GM12891 (cell line): ENCODE results near the gene RHBDD2.
A peak's percentile ranks its signal among the peaks of the same experiment; 100 is the strongest.
"Not testable (repeated sequence)": the region's sequence is repeated elsewhere in the genome, so short reads cannot be mapped to it uniquely, and the experiment has no call there.

Source experiments
- DNase-seq: peaks from one replicate; pipeline ENCODE4 v3.0.0; 2011; ENCODE audit warnings: low spot score; ENCODE audit not compliant: insufficient read length
- FAIRE-seq: peaks from 2 replicates; lab custom pipeline; 2011; peaks lifted over from hg19 to GRCh38; lab: Jason Lieb, UNC
- PAX5 ChIP-seq: IDR thresholded peaks from 2 replicates; pipeline ENCODE4 v1.6.1; 2011; ENCODE audit warnings: low read length, moderate library complexity, mild to moderate bottlenecking; ENCODE audit not compliant: insufficient read depth, severe bottlenecking
- POLR2A ChIP-seq: IDR thresholded peaks from 2 replicates; pipeline ENCODE4 v1.6.1; 2011; ENCODE audit warnings: low read depth, low read length, control low read depth
- POLR2AphosphoS5 ChIP-seq: IDR thresholded peaks from 2 replicates; pipeline ENCODE4 v1.6.1; 2011; ENCODE audit warnings: low read depth, low read length, control low read depth
- POU2F2 ChIP-seq: IDR thresholded peaks from 2 replicates; pipeline ENCODE4 v1.6.1; 2011; ENCODE audit warnings: low read depth, mild to moderate bottlenecking, control low read depth, low read length, moderate library complexity
- SPI1 ChIP-seq: IDR thresholded peaks from 2 replicates; pipeline ENCODE4 v1.6.1; 2011; ENCODE audit warnings: low read depth, low read length, control low read depth
- TAF1 ChIP-seq: IDR thresholded peaks from 2 replicates; pipeline ENCODE4 v1.6.1; 2011; ENCODE audit warnings: low read depth, low read length, control low read depth

RHBDD2 gene

GRCh38 chr7:75888464-75889222 is 9.8 kb downstream of the RHBDD2 start:
- FAIRE-seq (no peak), DNase-seq (no peak)
- TF ChIP-seq POLR2AphosphoS5 (peak; percentile 11; the same call in 1 of the 2 replicates), TAF1 (no peak), POLR2A (peak; percentile 31; the same call in 1 of the 2 replicates)

- FAIRE-seq: no peak
- DNase-seq: no peak
Observed at GRCh38 chr7:75889223-75889825, 10.5 kb downstream of the RHBDD2 start.

GRCh38 chr7:75889826-75890225 is 11.0 kb downstream of the RHBDD2 start:
- no peak for TF ChIP-seq POLR2AphosphoS5
- TF ChIP-seq POU2F2: no peak
- no peak for TF ChIP-seq POLR2A
- no peak for TF ChIP-seq PAX5
- no peak for TF ChIP-seq TAF1
- no peak for TF ChIP-seq SPI1
- FAIRE-seq (no peak), DNase-seq (no peak)

More at GRCh38 chr7:75889223-75889825, 10.5 kb downstream of the RHBDD2 start:
- no peak for TF ChIP-seq SPI1
- TF ChIP-seq POLR2AphosphoS5: peak; percentile 54; the same call in 1 of the 2 replicates

GRCh38 chr7:75891237-75891636 is 12.4 kb downstream of the RHBDD2 start:
- DNase-seq, FAIRE-seq: not testable (repeated sequence)

- DNase-seq (no peak), FAIRE-seq (no peak)
- TF ChIP-seq POLR2AphosphoS5 (no peak), POU2F2 (no peak), PAX5 (no peak), POLR2A (no peak), TAF1 (no peak), SPI1 (no peak)
Observed at GRCh38 chr7:75891815-75892411, 13.1 kb downstream of the RHBDD2 start.

- no peak for FAIRE-seq
- no peak for DNase-seq
- no peak for TF ChIP-seq SPI1
- TF ChIP-seq PAX5: no peak
- TF ChIP-seq POLR2A: no peak
- TF ChIP-seq POLR2AphosphoS5: no peak
- no peak for TF ChIP-seq POU2F2
- no peak for TF ChIP-seq TAF1
Observed at GRCh38 chr7:75892634-75893272, 13.9 kb downstream of the RHBDD2 start.

- FAIRE-seq (no peak), DNase-seq (no peak)
- TF ChIP-seq PAX5 (no peak), POLR2AphosphoS5 (no peak), POU2F2 (no peak), POLR2A (no peak), SPI1 (no peak), TAF1 (no peak)
Observed at GRCh38 chr7:75896803-75897327, 18.0 kb downstream of the RHBDD2 start.

- no peak for FAIRE-seq
- TF ChIP-seq PAX5 (no peak), POU2F2 (no peak), SPI1 (no peak), POLR2AphosphoS5 (no peak), POLR2A (no peak), TAF1 (no peak)
- DNase-seq: no peak
Observed at GRCh38 chr7:75900617-75901315, 21.9 kb downstream of the RHBDD2 start.
